ENCODE measurements around the gene SCART1. TPM values are rescaled to one million over a fixed set of nuclear protein-coding genes. Genes with fewer than 3 reads are reported as not detected.

SCART1 gene
- total and polyA plus RNA-seq, 11 donors, result 0.08 to 1.3 (median 0.34) TPM

GRCh38 chr10:133458710-133459453 is 5.1 kb downstream of the SCART1 start:
- no peak overlapping the region for H3K27ac ChIP-seq
- no peak overlapping the region for H3K4me3 ChIP-seq
- H3K9me3 ChIP-seq, result no peaks in the 10 kb centered on the region
- H3K36me3 ChIP-seq, result no peaks in the 10 kb centered on the region
- intact Hi-C loops (cut with DNase I), result no loop called here
- DNase-seq, result peak in 1 of 5 donors; percentile 55
- H3K27me3 ChIP-seq, result no peaks in the 10 kb centered on the region
- 79 to 88% (median 83%) methylated on average over 19 to 21 of the region's 21 CpGs for WGBS, 4 donors
- H3K4me1 ChIP-seq, result no peaks in the 10 kb centered on the region
- TF ChIP-seq POLR2A (IDR thresholded peaks at IDR 0.05), result no peak
- no peak for TF ChIP-seq CTCF (IDR thresholded peaks at IDR 0.05)
- ATAC-seq, result no peak

- DNase-seq (no peak), ATAC-seq (no peak)
- H3K36me3 ChIP-seq, result no peaks in the 10 kb centered on the region
- H3K4me3 ChIP-seq, result no peak overlapping the region
- H3K27ac ChIP-seq, result no peak overlapping the region
- H3K27me3 ChIP-seq, result peaks cover 0 to 7% (median 0%) of the 10 kb centered on the region in 9 donors
- intact Hi-C loops (cut with DNase I), result no loop called here
- H3K4me1 ChIP-seq, result no peaks in the 10 kb centered on the region
- 55 to 85% (median 70%) methylated on average over 2 to 81 of the region's 81 CpGs for WGBS, 4 donors
- TF ChIP-seq CTCF (IDR thresholded peaks at IDR 0.05) (no peak), POLR2A (IDR thresholded peaks at IDR 0.05) (no peak)
- H3K9me3 ChIP-seq, result no peaks in the 10 kb centered on the region
These were observed 5.9 kb downstream of the SCART1 start for GRCh38 chr10:133459454-133460207.

GRCh38 chr10:133460208-133460769 is 6.5 kb downstream of the SCART1 start:
- TF ChIP-seq CTCF (IDR thresholded peaks at IDR 0.05), result no peak
- TF ChIP-seq POLR2A (IDR thresholded peaks at IDR 0.05), result no peak
- 92 to 95% (median 95%) methylated on average over 14 of the region's 14 CpGs for WGBS, 4 donors
- Histone ChIP-seq H3K36me3 (no peaks in the 10 kb centered on the region), H3K27ac (no peak overlapping the region), H3K4me3 (no peak overlapping the region), H3K27me3 (peaks cover 0 to 13% (median 0%) of the 10 kb centered on the region in 9 donors), H3K9me3 (no peaks in the 10 kb centered on the region), H3K4me1 (no peaks in the 10 kb centered on the region)
- ATAC-seq (no peak), DNase-seq (no peak)
- intact Hi-C loops (cut with DNase I), result no loop called here

- intact Hi-C loops (cut with DNase I), result no loop called here
- ATAC-seq (no peak), DNase-seq (no peak)
- TF ChIP-seq CTCF (IDR thresholded peaks at IDR 0.05) (no peak), POLR2A (IDR thresholded peaks at IDR 0.05) (no peak)
- no peaks in the 10 kb centered on the region for H3K36me3 ChIP-seq
- H3K4me1 ChIP-seq, result no peaks in the 10 kb centered on the region
- WGBS, 4 donors, result 89 to 94% (median 93%) methylated on average over 6 to 7 of the region's 7 CpGs
- H3K27ac ChIP-seq, result no peak overlapping the region
- peaks cover 0 to 16% (median 0%) of the 10 kb centered on the region in 9 donors for H3K27me3 ChIP-seq
- H3K4me3 ChIP-seq, result no peak overlapping the region
- H3K9me3 ChIP-seq, result no peaks in the 10 kb centered on the region
These were observed 7.3 kb downstream of the SCART1 start for GRCh38 chr10:133461027-133461426.

All from heart left ventricle (tissue), 16 donors.